ENCODE results near the gene LRMDA. TPM values are rescaled to one million over a fixed set of nuclear protein-coding genes. Genes with fewer than 3 reads are reported as not detected.
A peak's percentile ranks its signal among the peaks of the same experiment; 100 is the strongest.

Gene LRMDA
- total and polyA plus RNA-seq, 2 of the 13 experiments (the other 11 are each of a cell fraction or from before 2014, with no cell fraction given), result 13.4 to 22.0 TPM

DNA sequence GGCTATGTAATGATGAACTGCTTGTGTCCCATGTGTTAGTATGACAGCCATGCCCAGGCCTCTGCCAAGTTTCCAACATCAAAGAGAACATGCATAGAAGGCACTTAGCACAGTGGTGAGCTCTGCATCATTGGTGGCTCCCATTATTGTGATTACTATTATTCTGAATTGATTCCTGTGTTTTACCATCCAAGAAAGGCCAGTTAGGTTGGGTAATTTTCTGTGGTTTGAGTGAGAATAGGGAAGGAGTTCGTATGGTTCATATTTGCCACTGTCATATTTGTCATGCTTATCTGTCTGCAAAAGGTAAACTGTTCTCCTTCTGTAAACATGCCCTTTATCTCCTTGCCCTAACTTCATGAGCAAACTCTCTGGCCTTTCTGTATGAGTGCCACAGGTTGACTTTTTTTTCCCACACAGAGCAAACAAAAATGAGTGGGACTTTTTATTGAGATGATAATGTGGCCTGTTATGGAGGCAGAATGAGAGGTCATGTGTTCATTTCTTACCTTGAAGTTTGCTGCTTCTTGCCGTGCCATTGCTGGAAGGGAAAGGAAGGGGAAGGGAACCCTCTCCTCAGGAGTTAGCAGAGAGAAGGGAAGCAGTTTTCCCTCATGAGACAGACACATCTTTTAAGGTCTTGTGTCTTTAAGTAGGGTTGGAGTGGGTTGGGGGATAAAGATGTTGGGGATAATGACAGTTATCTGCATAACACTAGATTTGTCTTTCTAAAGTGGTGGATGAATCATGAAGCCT is 301.9 kb downstream of the LRMDA start (continued):
- TF ChIP-seq YEATS4 (CRISPR knock-in tag; IDR thresholded peaks at IDR 0.05; ENCODE audit: borderline replicate concordance), result peak; percentile 52; the same call in 1 of the 2 replicates
- TF ChIP-seq FOXC1 (CRISPR knock-in tag; IDR thresholded peaks at IDR 0.05; ENCODE audit: borderline replicate concordance), result 0 out of 2 replicates have a peak, but pooled peaks have one; percentile 16
- TF ChIP-seq ZKSCAN8 (CRISPR knock-in tag; IDR thresholded peaks at IDR 0.05; ENCODE audit: borderline replicate concordance), result peak; percentile 94
- peak; percentile 91; the same call in 1 of the 2 replicates for TF ChIP-seq MED13 (CRISPR knock-in tag; IDR thresholded peaks at IDR 0.05)
- TF ChIP-seq ZNF883 (CRISPR knock-in tag; IDR thresholded peaks at IDR 0.05; ENCODE audit: not compliant biosample characterization), result no peak
- 0 out of 2 replicates have a peak, but pooled peaks have one; percentile 73 for TF ChIP-seq ZNF800 (CRISPR knock-in tag; IDR thresholded peaks at IDR 0.05)
- TF ChIP-seq, protein P1, sequence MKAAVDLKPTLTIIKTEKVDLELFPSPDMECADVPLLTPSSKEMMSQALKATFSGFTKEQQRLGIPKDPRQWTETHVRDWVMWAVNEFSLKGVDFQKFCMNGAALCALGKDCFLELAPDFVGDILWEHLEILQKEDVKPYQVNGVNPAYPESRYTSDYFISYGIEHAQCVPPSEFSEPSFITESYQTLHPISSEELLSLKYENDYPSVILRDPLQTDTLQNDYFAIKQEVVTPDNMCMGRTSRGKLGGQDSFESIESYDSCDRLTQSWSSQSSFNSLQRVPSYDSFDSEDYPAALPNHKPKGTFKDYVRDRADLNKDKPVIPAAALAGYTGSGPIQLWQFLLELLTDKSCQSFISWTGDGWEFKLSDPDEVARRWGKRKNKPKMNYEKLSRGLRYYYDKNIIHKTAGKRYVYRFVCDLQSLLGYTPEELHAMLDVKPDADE (CRISPR knock-in tag; IDR thresholded peaks at IDR 0.05), result no peak
- TF ChIP-seq, protein P2, sequence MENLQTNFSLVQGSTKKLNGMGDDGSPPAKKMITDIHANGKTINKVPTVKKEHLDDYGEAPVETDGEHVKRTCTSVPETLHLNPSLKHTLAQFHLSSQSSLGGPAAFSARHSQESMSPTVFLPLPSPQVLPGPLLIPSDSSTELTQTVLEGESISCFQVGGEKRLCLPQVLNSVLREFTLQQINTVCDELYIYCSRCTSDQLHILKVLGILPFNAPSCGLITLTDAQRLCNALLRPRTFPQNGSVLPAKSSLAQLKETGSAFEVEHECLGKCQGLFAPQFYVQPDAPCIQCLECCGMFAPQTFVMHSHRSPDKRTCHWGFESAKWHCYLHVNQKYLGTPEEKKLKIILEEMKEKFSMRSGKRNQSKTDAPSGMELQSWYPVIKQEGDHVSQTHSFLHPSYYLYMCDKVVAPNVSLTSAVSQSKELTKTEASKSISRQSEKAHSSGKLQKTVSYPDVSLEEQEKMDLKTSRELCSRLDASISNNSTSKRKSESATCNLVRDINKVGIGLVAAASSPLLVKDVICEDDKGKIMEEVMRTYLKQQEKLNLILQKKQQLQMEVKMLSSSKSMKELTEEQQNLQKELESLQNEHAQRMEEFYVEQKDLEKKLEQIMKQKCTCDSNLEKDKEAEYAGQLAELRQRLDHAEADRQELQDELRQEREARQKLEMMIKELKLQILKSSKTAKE (CRISPR knock-in tag; IDR thresholded peaks at IDR 0.05; ENCODE audit: borderline replicate concordance), result peak; percentile 83; the same call in 1 of the 2 replicates
- TF ChIP-seq, protein P3, sequence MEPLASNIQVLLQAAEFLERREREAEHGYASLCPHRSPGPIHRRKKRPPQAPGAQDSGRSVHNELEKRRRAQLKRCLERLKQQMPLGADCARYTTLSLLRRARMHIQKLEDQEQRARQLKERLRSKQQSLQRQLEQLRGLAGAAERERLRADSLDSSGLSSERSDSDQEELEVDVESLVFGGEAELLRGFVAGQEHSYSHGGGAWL (CRISPR knock-in tag; IDR thresholded peaks at IDR 0.05), result no peak
- no peak for TF ChIP-seq STAT5B (CRISPR knock-in tag; IDR thresholded peaks at IDR 0.05)
- TF ChIP-seq PHF20 (CRISPR knock-in tag; IDR thresholded peaks at IDR 0.05), result no peak
- no peak for TF ChIP-seq POLR2AphosphoS2 (IDR thresholded peaks at IDR 0.05; ENCODE audit: low read depth, low read length)
- TF ChIP-seq TFAP4 (IDR thresholded peaks at IDR 0.05; ENCODE audit: borderline replicate concordance, low read depth), result peak; percentile 44; the same call in 1 of the 2 replicates
- no peak for TF ChIP-seq ZNF777 (CRISPR knock-in tag; IDR thresholded peaks at IDR 0.05)
- TF ChIP-seq ZNF329 (CRISPR knock-in tag; IDR thresholded peaks at IDR 0.05; ENCODE audit: low read depth), result no peak
- peak; percentile 63; the same call in 1 of the 2 replicates for TF ChIP-seq ZNF589 (CRISPR knock-in tag; conservative IDR thresholded peaks at IDR 0.05)
- TF ChIP-seq SP140L (CRISPR knock-in tag; IDR thresholded peaks at IDR 0.05; ENCODE audit: borderline replicate concordance), result no peak
- no peak for TF ChIP-seq NFYB (CRISPR knock-in tag; IDR thresholded peaks at IDR 0.05)
- no peak for TF ChIP-seq RFX1 (IDR thresholded peaks at IDR 0.05)
- TF ChIP-seq, protein P4, sequence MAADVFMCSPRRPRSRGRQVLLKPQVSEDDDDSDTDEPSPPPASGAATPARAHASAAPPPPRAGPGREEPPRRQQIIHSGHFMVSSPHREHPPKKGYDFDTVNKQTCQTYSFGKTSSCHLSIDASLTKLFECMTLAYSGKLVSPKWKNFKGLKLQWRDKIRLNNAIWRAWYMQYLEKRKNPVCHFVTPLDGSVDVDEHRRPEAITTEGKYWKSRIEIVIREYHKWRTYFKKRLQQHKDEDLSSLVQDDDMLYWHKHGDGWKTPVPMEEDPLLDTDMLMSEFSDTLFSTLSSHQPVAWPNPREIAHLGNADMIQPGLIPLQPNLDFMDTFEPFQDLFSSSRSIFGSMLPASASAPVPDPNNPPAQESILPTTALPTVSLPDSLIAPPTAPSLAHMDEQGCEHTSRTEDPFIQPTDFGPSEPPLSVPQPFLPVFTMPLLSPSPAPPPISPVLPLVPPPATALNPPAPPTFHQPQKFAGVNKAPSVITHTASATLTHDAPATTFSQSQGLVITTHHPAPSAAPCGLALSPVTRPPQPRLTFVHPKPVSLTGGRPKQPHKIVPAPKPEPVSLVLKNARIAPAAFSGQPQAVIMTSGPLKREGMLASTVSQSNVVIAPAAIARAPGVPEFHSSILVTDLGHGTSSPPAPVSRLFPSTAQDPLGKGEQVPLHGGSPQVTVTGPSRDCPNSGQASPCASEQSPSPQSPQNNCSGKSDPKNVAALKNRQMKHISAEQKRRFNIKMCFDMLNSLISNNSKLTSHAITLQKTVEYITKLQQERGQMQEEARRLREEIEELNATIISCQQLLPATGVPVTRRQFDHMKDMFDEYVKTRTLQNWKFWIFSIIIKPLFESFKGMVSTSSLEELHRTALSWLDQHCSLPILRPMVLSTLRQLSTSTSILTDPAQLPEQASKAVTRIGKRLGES (CRISPR knock-in tag; IDR thresholded peaks at IDR 0.05; ENCODE audit: borderline replicate concordance), result no peak

Data from HepG2 (cell line).